GM21529 (cell line): ENCODE results near the gene PIMREG.

Experiments used
- ATAC-seq: cut with Tn5 transposase; IDR thresholded peaks from one replicate; pipeline ENCODE4 v1.9.1; 2021; ENCODE audit not compliant: unreplicated experiment

The PIMREG gene

DNA sequence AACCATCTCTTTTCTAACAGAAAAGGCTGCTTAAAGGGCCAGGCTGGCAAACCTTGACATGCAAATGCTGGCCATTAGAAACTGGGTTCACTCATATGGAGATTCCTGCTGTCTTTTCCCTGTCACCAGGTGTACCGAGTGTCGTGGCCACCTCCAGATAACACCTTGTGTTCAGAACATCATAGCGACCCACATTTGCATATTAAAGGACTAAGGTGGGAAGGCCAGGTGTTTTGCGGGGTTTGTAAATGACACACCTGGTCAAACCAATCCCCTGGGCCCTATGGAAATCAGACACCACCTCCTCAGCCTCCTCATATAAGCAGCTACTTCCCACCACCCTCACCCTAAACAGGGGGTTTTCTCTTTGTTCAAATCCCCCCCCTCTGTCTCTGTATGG, 6.8 kb upstream of the PIMREG start:
- ATAC-seq, result no peak

DNA sequence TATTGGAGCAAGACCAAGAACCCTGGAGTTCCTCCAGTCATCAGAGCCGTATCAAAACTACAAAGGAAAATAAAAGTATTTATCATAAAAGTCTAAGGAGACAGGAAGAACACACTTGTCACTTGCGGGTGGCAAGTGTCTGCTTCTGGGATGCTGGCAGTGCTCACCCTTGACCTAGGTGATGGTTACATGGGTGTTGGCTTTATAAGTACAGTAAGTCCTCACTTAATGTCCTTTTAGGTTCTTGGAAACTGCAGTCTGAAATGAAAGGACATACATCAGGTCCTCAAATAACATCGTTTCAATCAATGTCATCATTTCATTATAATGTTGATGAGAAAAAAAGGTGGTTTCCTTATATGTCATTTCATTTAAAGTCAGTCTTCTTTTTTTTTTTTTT, 6.3 kb upstream of the PIMREG start:
- no peak for ATAC-seq

DNA sequence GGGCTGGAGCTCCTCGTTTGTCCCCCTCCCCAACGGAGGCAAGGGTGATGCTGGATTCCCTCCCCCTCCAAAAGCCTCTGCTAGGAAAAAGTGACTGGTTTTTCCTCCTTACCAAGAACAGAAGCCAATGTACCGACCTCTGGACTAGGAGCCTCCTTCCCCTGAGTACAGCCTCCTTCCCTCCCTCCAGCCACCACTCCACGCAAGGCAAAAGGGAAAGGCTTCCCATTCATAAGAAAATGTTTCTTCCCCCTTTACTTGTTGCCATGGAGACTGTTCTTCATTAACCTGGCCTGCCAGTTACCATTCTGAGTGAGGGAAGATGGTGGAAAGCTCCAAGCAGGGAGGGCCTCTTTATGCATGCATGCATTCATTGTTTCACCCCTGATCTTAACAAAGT, 4.3 kb upstream of the PIMREG start:
- ATAC-seq, result no peak

DNA sequence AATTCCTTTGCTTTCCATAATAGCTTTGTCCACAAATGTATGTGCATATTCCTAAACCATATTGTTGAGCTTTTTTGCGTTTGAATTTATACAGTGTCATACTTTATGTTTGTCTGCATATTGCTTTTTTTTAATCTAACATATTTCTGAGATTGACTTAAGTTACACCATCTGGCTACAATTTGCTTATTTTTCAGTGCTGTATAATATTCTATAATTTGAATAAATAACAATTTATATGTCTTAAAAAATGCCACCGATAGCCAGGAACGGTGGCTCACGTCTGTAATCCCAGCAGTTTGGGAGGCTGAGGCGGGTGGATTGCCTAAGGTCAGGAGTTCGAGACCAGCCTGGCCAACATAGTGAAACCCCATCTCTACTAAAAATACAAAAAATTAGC, 1.5 kb upstream of the PIMREG start:
- ATAC-seq, result no peak

DNA sequence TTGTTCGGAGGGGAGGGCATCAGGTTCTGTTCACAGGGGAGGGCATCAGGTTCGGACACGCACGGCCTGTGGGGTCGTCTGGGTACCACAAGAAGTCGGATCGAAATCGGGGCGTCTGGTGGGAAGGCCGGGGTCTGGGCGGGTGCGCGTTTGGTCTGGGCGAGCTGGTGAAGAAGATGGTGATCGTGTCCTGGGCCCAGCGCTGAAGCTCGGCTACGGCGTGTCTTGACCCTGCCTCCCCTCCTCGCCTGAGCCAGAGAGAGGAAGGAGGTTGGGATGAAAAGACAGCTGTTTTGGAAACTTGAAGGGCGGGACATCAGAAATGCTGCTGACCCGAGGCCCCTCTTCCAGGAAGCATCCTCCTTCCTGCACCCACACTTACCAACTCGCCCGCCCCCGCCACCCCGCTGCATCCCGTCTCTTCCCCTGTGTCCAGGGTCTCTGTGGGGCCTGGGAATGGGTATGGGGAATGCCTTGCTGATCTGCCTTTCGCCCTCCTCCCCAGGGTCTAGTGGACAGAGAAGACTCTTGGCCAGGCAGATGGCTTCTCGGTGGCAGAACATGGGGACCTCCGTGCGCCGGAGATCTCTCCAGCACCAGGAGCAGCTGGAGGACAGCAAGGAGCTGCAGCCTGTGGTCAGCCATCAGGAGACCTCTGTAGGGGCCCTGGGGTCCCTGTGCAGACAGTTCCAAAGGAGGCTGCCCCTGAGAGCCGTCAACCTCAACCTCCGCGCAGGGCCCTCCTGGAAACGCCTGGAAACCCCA, 498 bp downstream of the PIMREG start:
- no peak for ATAC-seq

DNA sequence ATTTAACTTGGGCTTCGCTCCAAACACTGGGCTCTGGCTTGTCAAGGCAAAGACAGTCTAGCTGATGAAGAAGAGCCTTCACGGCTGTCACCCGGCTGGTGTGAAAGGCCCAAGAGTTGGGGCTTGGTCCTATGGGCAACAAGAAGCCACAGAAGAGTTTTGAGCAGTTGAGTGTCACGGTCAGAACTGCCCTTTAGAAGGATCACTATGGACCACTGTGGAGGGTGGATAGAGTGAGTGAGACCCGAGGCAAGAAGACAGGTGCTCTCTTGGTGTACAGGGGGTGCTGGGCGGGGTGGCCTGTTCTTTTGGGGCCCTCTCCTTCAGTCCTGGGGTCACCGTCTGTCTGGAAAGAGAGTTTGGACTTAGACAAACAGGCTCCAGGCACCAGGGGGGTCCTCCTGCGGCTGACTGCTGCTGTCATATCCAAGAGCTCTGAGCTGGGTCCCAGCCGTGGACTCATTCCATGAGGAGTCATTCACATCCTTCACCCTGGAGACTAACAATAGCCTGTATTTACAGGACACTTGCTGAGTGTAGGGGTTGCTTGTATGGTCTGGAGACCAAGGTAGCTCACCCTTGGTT, 2.4 kb downstream of the PIMREG start:
- ATAC-seq, result no peak

DNA sequence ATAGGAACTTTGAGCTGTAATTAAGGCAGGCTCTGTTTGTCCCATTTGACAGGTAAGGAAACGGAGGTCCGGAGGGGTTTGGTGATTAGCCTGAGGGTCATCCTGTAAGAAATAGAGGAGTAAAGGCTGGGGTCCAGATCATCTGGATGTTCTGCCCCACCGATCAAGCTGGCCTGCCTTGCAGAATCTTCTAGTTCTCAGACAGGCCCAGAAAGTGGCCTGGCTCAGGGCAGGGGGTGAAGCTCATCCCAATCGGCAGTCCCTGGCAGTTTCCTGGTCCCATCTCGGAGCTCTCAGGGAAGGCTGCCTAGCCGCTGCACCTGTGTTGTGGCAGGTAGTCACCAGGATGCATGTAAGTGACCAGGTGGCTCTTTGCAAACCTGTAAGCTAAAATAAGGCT, 4.2 kb downstream of the PIMREG start:
- no peak for ATAC-seq

DNA sequence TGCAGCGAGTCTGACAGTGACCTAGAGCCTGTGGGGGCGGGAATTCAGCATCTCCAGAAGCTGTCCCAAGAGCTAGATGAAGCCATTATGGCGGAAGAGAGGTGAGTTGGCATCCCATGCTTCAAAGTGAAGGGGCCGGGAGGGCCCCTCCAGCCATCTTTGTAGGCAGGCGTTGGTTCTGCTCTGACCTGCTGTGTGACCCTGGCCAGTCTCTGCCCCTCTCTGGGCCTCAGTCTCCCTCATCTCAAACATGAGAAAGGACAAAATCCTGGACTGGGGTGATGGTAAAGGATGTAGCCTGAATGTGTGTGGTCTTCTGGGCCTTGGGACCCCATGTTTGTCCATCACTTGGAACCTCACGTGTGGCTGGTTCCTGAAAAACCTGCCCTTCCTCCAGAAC, 5.1 kb downstream of the PIMREG start:
- ATAC-seq, result no peak

DNA sequence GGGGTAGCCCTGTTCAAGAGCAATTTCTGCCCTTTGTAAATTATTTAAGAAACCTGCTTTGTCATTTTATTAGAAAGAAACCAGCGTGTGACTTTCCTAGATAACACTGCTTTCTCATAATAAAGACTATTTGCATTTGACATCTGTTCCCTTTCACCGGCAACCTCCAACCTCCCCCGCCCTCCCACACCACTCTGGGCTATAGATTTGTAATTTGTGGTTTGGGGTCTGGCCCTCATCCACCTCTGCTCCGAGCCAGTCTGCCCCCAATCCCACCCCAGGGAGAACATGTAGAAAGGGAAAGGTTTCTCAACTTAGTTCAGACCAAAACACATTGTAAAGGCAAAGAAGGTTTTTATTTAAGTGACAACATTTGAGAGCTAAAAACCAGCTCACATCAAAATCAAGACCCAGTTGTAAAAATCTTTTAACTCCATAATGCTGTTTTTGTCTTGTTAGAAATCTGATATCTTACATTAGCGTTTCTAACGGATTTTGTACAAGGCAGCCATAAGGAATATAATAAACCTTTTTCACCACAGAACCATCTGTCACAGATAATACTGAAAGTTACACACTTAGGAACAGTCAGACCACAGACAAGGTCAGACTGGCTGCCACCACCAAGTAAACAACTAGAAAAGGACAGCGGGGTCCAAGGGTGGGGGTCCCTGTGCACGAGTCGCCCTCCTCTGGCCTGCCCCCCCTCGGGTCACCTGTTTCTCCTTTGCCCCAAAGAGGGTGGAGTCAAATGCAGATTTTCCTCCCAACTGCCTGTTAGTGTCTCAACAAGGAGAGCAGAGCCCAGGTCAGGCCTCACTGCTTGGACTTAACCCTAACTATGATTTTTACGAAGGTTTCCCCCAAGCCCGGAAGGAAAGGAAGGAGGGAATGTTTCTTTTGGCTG, 6.9 kb downstream of the PIMREG start:
- ATAC-seq, result peak; percentile 41

DNA sequence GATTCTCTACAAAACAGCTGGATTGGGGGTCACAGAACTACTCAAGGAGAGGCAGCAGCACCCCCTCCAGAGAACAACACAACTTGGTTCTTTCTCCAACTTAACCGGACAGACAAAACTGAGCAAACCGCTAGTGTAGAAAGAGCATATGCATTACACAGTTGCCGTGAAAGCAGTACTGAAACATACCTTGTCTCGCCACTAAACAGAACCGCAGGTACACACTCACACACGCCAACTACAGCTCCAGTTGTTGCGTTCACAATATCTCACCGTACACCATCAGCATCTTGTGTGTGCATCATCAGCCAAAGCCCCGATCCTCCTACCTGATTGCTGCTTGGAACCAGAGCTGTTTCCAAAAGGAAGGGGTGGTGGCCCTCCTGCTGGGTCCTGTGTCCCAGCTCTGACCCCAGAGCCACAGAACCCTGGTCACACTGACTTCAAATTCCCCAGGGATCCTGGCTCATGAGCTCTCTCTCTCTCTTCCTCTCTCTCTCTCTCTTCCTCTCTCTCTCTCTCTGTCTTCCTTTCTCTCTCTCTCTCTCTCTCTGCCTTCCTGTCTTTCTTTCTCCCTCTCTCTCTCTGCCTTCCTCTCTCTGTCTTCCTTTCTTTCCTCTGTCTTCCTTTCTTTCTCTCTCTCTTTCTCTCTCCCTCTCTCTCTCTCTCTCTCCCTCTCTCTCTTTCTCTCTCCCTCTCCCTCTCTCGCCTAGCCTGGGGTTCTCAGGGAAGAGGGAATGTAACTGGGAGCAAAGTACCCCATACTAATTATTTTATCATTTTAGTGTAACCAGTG, 8.4 kb downstream of the PIMREG start:
- no peak for ATAC-seq

DNA sequence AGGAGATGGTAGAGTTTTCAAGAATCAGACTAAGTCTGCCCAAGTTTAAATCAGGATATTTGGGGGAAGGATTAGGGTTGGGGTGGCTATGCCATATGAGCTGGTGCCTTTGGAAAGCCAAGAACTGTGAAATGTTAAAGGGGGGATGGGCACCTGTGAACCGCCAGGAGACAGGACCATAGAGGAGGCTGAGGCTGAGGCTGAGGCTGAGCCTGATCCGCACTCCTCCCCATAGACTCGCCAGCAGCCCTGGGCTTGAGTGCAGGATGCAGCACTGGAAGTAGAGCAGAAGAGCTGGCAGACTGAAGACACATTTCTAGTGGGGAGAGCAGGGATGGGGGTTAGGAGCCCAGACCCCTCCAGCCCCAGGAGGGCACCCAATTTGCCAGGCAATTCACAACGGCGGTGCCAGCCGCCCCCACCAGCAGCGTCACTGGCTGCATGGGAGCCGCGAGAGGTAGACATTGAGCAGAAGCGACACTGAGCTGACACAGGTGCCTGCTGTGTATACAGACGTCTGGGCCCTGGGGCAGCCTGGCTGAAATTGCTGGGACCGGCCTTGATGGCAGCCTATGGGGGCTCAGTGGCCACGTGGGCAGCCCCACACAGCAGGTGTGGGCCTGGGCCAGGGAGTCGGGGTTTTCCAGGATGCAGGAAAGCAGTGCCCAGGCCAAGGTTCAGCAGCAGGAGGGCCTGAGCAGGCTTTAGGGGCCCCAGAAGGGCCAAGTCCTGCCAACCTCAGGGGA, 9.2 kb downstream of the PIMREG start:
- no peak for ATAC-seq

DNA sequence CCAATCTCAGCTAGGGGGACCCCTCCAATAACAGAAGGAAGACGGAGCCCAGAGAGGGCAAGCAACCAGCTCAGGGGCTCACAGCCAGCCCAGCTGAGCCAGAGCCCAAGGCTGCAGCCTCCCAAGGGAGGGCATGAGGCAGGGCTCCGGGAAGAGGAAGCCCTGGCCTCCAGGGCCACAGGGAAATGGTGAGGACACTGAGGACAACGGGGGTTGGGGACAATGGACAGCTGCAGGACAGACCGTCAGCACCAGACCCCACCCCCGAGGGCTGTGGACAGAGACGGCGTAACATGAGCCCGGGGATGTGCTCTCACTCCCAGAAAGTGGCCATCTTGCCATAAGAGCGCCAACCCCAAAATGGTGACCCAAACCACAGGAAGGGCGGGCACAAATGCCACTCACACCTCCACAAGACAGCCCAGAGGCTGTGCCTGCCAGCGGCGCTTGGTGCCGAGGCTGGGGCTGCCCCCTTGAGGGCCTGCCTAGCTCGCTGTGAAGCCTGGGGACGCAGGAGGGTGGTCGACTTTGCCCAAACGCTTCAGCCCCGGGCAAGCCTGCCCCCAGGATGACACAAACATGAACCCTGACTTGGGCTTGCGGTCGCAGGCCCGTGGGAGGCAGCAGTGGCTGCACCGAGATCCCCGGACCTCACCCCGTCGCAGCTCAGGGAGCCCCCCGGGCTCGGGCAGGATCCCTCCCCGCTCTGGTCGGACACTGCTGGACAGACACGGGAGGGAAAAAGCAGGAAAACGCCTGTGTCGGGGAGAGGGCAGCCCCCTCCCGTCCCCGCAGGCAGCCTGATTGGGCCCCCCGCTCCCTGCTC, 10.5 kb downstream of the PIMREG start:
- no peak for ATAC-seq

DNA sequence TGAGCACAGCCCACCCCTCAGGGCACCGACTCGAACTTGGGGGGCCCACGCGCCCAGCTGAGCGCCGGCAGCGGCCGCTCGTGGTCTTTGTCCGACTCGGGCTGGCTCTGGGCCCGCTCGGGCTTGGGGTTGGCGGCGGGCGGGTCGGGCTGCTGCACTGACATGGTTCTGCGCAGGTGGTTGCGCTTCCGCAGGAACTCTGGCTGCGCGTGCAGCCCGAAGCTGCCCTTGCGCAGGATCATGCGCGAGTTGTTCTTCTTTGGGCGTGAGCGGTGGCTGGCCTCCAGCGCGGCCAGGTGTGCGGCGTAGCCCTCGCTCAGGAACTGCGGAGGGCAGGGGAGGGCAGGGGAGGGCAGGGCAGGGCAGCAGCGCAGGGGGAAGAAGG, 11.1 kb downstream of the PIMREG start:
- no peak for ATAC-seq

DNA sequence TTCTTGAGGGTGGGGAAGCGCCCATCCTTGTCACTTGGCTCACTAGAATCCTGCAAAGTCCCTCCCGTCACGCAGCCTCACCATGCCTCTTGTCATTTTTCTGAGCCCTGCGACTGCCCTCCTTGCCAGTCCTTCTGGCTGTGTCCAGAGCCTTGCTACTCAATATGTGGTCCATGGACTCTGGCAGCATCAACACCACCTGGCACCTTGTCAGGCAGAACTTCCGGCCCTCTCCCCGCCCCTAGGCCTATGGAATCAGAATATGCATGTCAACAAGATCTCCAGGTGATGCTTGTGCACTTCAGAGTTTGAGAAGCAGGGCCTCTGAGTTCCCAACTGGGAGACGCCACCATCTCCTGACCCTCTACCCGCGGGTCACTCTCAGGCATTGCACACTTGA, 12.1 kb downstream of the PIMREG start:
- no peak for ATAC-seq

DNA sequence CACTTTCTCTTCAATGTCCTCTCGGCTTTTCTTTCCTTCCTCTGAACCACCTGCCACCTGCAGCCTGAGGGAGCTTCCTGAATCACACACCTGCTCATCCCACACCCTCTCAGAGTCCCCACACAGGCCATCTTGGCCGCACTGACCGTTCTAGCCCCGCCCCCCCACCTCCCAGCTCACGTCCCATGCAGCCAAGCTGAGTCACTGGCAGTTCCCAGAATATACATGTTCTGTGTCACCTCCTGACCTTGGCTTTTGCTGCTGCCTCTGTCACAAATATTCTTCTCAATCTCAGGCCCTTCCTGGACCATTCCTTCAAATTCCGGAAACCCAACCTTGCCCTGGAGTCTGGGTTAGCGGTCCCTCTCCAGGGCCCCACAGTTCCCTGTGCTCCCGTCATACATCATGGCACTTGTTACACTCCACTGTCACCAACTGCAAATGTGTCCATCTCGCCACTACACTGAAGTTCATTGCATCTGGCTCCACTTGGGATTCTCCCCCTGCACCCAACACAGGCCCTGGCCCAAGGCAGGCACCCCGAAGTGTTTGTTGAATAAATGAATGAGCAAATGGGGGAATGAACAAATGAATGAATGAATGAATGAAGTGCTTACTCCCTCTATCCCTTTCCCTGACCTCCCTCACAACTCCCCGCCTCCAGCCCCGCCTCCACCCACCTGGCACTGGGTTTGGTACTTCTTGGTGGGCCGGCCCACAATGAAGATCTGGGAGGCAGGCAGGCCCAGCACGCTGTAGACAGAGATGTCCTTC, 12.8 kb downstream of the PIMREG start:
- ATAC-seq, result no peak

DNA sequence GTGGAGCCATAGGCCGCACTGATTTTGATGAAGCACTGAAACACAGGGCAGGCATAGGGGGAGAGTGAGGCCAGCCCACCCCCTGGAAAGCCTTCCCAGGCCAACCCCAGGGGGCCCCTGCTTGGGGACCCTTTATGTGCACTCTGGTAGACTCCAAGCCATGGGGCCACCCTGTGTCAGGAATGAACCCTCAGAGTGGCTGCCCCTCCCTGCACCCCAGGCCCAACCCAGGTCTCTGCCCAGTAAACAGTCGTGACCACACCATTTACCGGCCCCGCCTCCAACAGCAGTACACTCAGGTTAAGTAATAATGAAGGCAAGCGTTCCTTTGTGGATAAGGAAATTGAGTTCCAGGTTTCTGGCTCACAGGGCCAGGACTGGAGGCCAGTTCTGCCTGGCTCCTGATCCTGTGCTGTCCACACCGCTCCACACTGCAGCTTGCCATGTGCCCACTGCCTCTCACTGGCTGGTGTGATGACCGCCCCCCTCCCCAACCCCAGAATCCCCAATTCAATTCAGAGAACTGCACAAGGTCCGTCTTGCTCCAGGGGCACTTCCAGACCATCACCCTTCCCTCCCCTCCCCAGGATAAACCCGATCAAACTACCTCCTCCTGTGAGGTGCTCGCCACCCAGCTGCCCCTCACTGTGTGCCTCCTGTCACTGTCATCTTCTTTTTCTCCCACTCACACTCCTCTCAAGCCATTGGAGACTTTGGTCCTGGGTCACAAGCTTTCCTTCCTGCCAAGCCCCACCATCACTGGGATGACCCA, 13.6 kb downstream of the PIMREG start:
- ATAC-seq, result no peak

DNA sequence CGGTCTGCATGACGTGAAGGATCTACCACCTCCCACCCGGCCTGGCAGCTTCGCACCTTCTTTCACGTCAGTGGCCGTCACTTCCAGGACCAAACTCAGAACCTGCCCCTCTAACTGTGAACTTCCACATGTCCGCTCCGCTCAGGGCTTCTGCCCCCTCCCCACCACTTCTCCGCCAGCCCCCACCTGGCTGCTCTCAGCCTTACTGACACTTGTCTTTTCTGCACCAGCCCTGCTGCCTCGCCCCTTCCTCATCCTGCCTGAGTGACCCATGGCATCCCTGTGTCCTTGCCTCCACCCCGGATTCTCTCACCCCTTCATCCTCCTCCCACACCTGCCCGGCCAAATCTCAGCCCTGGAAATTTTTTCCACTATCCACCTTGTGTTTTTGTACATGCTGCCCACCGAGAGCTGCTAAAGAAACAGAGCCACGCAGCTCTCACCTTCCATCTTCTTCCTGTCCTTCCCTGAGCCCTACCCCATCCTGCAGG, 14.2 kb downstream of the PIMREG start:
- ATAC-seq, result no peak
